Ureter (tissue), 1 donor: ENCODE measurements around the gene RGS7. TPM values are rescaled to one million over a fixed set of nuclear protein-coding genes. Genes with fewer than 3 reads are reported as not detected.
A peak's percentile ranks its signal among the peaks of the same experiment; 100 is the strongest.
"Not testable (repeated sequence)": the region's sequence is repeated elsewhere in the genome, so short reads cannot be mapped to it uniquely, and the experiment has no call there.

Experiments
- DNase-seq: peaks from one replicate; pipeline ENCODE4 v3.0.0-alpha.2; 2020; ENCODE audit warnings: low spot score
- total RNA-seq: library from RNA; stranded (reverse); gene quantifications from one replicate; pipeline ENCODE4 v1.2.4, GENCODE V29; 2023
- donor health status: DM: yes; HTN: yes; CAD: no.

Gene RGS7
- total RNA-seq, 1 donor from 2014 or later: 0.60 TPM

- no peak for DNase-seq
Observed at GRCh38 chr1:241212628-241213027, 144.4 kb downstream of the RGS7 start.

- no peak for DNase-seq
Observed at GRCh38 chr1:241208910-241209379, 148.1 kb downstream of the RGS7 start.

GRCh38 chr1:241203817-241204216 is 153.2 kb downstream of the RGS7 start:
- DNase-seq: no peak

- DNase-seq: no peak
Observed at GRCh38 chr1:241202401-241202800, 154.6 kb downstream of the RGS7 start.

- no peak for DNase-seq
Observed at GRCh38 chr1:241186716-241187115, 170.3 kb downstream of the RGS7 start.

- DNase-seq: no peak
Observed at GRCh38 chr1:241181971-241182370, 175.0 kb downstream of the RGS7 start.

- no peak for DNase-seq
Observed at GRCh38 chr1:241181471-241181870, 175.5 kb downstream of the RGS7 start.

GRCh38 chr1:241180569-241180968 is 176.4 kb downstream of the RGS7 start:
- no peak for DNase-seq

- no peak for DNase-seq
Observed at GRCh38 chr1:241177660-241178059, 179.3 kb downstream of the RGS7 start.

GRCh38 chr1:241172486-241172885 is 184.5 kb downstream of the RGS7 start:
- DNase-seq: no peak

GRCh38 chr1:241171991-241172390 is 185.0 kb downstream of the RGS7 start:
- no peak for DNase-seq

- no peak for DNase-seq
Observed at GRCh38 chr1:241167121-241167630, 189.8 kb downstream of the RGS7 start.

- no peak for DNase-seq
Observed at GRCh38 chr1:241166625-241167024, 190.4 kb downstream of the RGS7 start.

- not testable (repeated sequence) for DNase-seq
Observed at GRCh38 chr1:241165256-241165655, 191.7 kb downstream of the RGS7 start.

GRCh38 chr1:241163363-241163762 is 193.6 kb downstream of the RGS7 start:
- DNase-seq: no peak

- no peak for DNase-seq
Observed at GRCh38 chr1:241161188-241161689, 195.8 kb downstream of the RGS7 start.

GRCh38 chr1:241157435-241157834 is 199.6 kb downstream of the RGS7 start:
- no peak for DNase-seq

GRCh38 chr1:241156231-241156965 is 200.6 kb downstream of the RGS7 start:
- DNase-seq: peak; percentile 67

- no peak for DNase-seq
Observed at GRCh38 chr1:241145881-241146280, 211.1 kb downstream of the RGS7 start.

GRCh38 chr1:241143765-241144442 is 213.1 kb downstream of the RGS7 start:
- no peak for DNase-seq

- no peak for DNase-seq
Observed at GRCh38 chr1:241142493-241142892, 214.5 kb downstream of the RGS7 start.

GRCh38 chr1:241141646-241142045 is 215.4 kb downstream of the RGS7 start:
- not testable (repeated sequence) for DNase-seq

- no peak for DNase-seq
Observed at GRCh38 chr1:241140670-241141069, 216.3 kb downstream of the RGS7 start.
